HG03135 (cell line): ENCODE measurements around the gene ZFP3.
A peak's percentile ranks its signal among the peaks of the same experiment; 100 is the strongest.
"Not testable (repeated sequence)": the region's sequence is repeated elsewhere in the genome, so short reads cannot be mapped to it uniquely, and the experiment has no call there.

ENCODE experiments used
- ATAC-seq: cut with Tn5 transposase; IDR thresholded peaks from one replicate; pipeline ENCODE4 v1.9.1; 2021; ENCODE audit warnings: mild to moderate bottlenecking, moderate library complexity; ENCODE audit not compliant: unreplicated experiment

Gene ZFP3

DNA sequence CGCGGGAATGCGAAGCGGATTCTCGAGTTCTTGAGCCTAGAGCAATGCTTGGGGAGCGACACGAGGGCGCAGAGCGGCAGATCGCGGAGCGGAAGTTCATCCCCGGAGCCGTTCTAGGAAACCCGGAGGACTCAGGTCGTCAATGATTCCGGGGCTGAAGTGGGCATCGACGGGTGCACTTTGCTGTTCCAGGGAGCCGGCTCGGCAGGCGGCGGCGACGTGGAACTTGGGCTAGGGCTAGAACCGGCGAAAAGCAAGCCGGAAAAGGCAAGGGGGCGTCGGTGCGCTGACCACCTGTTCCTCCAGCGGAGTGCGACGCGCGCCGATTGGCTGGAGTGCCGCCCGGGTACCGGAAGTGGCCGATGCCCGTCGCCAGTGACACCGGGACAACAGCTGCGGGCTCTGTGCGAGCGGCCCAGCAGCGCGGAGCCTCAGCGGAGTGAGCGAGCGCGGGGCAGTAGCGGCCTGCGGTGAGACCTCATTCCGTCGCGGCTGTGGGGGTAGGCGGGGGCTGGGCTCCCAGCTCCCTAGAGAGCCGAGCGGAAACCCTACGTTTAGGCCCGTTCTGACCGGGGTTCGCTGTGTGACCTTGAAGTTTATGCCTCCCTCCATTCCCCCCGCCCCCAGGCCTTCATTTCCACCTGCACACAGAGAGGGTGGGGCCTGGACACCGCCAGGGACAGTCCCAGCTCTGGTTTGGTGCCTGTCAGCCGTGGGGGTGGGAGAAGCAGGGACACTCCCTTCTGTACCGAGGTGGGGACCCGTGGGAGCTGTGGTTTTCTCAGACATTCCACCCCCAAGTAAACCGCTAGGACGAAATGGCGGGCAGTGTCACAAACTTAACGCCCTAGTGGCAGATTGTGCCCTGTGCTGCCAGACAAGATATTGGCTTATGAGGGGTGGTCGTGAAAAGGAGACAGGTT is at the start of gene ZFP3:
Gene ZFP3, plus strand, starts transcription at position 362 of the 923 bp plus-strand sequence. CDS start 13,038 bp downstream, outside the sequence.
- peak; percentile 85 for ATAC-seq

DNA sequence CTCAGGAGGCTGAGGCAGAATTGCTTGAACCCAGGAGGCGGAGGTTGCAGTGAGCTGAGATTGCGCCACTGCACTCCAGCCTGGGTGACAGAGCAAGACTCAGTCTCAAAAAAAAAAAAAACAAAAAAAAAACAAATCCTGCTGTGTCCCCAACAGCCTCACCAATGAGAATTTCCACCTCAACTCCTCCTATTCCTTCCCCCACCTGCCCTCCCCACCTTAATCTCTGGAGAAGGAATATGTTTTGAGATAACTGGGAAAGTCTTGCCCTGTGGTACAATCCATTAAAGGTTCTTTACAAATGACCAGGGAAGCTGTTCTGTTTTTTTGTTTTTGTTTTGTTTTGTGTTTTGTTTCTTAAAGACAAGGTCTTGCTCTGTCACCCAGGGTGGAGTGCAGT is 48.1 kb upstream of the ZFP3 start:
- not testable (repeated sequence) for ATAC-seq

DNA sequence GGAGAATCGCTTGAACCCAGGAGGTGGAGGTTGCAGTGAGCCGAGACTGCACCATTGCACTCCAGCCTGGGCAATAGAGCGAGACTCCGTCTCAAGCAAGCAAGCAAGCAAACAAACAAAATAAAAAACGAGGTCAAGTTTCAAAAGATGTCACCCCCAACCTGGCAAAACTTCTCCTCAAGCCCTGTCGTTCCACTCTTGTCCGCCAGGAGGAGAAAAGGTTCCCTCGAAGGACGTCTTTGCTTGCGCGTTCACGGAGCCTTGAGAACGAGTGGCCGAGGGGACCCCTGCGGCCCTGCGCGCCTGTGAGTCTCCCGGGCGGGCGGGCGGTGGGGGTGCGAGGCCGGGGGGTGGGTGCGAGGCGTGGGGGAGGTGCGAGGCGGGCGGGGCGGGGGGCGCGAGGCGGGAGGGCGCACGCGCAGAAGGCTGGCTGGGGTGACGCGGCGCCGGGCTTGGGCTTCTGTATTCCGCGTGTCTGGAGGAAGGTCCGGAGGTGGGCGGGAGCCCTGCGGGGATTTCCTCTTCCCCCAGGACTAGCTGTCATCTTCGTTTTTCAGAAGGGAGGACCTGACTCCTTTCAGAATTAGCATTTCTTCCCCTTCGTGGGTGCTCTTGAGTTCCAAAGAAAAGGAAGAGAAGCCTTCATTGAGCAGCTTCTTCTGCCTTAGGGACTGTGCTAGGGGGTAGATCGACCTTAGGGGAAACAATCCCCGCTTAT is 46.7 kb upstream of the ZFP3 start:
- peak; percentile 70 for ATAC-seq

DNA sequence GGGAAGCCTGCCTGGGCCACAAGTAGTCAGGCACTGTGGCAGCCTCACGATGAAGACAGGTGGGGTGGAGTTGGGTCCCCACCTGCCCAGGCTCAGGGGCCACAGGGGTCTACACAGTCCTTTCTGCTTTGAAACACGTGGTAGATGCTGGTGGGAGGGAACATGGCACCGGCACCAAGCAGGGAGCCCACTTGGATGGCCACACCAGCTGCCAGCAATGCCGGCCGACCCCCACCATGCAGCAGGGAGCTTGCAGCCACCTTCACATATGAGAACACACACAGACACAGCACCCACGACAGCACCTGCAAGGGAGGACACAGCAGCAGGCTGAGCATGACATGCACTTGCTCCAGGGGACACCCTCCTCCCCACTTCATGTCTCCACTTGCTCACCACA is 45.4 kb upstream of the ZFP3 start:
- no peak for ATAC-seq

DNA sequence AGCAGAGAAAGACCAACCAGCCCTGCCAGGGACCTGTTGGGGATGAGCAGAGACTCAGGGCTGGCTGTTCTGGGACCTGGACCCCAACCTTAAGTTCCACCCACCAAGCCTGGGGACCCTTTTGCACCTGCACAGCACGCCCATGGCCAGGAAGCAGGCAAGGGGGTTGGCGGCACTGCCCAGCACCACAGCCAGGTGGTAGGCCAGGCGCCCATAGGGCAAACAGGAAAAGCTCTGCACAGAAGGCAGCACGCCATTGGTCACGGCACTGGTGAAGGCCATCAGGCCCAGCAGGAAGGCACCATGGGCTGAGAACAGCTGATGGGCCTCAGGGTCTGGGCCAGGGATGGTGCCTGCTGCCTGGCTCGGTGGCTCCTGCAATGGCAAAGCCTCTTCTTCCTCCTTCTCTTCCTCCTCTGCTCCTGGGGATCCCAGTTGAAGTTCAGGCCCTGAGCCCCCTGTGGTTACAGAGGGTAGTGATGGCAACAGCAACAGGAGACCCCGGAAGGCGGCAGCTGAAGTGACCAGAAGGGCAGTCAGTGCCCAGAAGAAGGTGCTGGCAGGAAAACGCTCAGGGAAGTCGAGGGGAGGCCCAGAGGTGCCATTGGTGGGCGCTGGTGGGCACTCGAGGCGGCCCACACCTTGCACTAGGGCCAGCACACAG is 44.8 kb upstream of the ZFP3 start:
- ATAC-seq = no peak

DNA sequence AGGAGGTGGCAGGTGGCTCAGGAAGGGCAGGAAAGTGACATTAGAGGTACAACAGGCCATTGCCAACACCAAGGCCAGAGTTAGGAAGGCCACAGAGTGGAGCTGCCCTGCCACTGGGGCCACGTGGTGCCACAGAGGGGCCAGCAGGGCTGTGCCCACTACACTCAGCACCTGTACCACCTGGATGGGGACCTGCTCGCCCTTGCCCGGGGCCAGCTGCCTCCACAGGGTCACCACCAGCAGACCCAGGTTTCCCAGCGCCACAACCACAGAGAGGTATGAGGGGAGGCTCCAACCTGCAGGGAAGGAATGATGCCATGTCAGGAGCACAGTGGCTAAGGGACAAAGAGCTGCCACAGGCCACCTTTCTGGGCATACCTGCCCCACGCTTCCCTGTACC is 44.2 kb upstream of the ZFP3 start:
- ATAC-seq = no peak

DNA sequence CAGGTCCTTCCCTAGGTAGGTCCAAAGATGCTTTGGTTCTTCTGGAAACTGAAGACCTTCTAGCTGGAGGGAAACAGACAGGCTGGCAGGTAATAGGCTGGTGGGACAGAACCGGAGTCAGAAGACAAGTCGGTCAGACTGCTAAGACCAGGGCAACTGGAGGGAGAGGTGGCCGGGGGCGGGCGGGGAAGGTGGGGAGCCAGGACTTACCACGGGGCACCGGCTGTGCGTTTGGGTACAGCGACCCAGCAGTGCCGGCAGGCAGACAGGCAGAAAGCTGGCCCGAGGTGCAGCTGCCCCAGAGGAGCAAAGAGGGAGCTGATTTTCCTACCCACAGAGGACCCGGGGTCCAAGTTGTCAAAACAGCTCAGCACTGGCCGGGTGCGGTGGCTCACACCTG is 43.6 kb upstream of the ZFP3 start:
- ATAC-seq = no peak

DNA sequence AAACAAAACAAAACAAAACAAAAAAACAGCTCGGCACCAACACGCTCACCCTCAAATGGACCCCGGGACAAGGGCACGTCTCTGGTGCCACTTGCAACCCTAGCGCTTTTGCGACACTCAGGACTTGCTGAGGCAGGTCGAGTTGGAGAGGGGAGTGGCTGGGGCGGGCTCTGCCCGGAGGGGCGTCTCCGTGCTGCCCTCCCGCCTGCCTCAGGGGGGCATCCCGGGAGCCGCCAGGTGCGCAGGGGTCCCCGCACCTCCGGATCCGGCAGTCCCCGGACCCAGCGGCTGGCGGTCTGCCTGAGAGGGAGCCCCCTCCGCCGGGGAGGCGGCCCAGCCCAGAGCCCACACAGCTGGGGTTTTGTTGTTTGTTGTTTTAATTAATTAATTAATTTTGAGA is 43.0 kb upstream of the ZFP3 start, which contains the start of gene SLC52A1:
Gene SLC52A1, minus strand, starts transcription at position 112 of the 400 bp plus-strand sequence. CDS start 820 bp downstream, outside the sequence.
- ATAC-seq = no peak

DNA sequence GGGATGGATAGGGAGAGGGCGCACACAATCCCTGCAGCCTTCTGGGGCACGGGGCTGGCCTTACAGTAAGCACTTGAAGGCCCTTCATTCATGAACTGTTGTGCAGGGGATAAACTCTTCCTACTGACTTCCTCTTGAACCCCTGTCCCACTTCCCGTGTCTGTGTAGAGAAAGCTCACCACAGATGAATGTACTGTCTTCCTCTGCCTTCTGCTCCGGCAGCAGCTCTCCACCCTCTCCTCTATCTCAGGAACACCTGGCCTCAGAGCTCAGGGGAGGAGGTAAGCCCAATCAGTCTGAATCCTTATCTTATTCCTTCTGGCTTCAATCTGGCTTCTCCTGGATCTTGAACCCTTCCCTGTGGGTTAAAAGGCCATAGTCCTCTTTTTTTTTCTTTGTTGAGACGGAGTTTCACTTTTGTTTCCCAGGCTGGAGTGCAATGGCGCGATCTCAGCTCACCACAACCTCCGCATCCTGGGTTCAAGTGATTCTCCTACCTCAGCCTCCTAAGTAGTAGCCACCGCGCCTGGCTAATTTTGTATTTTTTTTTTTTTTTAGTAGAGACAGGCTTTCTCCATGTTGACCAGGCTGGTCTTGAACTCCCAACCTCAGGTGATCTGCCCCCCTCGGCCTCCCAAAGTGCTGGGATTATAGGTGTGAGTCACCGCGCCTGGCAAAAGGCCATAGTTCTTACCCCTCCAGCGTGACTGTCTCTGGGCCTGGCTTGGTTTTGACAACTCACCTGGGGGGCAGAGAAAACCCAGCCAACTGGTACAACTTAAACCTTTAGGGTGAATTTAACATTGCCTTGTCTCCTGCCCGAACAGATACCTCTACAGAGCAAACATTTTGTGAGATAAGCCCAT is 35.9 kb upstream of the ZFP3 start:
- ATAC-seq = no peak

DNA sequence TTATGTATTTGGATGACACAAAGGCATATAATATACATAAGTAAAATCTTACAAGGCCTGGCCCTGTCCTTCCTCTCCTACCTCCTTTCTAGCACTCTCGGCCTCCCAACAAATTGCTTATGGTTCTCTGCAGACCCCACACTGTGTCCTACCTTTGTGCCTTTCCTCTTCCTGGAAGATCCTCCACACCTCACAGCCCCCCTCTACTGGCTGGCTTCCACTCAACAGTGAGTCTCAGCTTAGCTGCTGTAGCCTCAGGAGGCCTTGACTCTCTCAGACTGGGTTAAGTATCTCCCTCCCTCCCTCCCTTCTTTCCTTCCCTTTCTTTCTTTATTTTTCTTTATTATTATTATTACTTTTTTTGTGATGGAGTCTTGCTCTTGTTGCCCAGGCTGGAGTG is 34.7 kb upstream of the ZFP3 start:
- ATAC-seq = no peak

DNA sequence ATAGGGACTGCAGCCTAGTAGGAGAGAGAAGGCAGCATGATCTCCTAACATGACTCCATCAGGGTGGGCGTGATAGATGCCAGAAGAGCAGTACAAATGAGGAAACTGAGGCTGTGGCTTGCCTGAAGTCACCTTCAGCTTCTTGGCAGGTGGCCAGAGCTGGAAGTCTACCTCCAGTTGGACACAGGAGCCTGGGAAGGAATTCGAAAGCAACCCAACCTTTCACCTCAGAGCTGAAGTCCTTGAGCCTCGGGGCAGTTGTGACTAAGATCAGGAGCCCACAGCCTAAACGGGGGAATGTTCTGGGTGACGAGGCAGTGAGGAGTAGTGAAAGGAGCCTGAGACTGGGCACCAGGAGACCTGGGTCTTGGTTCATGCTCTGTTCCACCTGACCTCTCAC is 33.6 kb upstream of the ZFP3 start:
- no peak for ATAC-seq

DNA sequence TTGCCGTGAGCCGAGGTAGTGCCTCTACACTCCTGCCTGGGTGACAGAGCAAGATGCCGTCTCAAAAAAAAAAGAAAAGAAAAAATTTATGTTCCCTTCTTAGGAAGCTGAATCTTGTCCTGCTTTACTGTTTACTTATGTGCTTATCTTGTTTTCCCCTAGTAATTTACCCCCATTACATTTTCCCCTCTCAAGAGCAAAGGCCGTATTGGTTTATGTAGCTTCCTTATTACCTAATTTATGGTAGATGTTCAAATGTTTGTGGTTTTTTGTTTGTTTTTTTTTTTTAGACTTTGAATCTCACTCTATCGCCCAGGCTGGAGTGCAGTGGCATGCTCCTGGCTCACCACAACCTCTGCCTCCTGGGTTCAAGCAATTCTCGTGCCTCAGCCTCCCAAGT is 32.8 kb upstream of the ZFP3 start:
- ATAC-seq = no peak

DNA sequence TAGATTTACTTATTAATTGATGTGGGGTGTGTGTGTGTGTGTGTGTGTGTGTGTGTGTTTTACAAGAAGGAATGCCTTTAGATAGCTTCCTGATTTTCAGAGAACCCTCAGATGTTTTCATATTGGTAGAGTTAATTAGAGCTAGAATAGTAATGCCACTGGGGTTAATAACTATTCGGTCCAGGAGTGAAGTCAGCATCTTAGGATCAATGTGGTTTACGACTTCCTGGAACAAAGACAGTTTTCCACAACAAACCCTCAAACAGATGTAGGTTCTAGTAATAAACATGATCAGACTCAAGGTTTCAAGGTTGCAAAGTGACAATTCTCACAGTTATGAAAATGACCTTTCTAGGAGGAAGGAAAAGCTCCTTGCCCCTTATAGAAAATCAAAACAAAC is 30.8 kb upstream of the ZFP3 start:
- ATAC-seq = no peak

DNA sequence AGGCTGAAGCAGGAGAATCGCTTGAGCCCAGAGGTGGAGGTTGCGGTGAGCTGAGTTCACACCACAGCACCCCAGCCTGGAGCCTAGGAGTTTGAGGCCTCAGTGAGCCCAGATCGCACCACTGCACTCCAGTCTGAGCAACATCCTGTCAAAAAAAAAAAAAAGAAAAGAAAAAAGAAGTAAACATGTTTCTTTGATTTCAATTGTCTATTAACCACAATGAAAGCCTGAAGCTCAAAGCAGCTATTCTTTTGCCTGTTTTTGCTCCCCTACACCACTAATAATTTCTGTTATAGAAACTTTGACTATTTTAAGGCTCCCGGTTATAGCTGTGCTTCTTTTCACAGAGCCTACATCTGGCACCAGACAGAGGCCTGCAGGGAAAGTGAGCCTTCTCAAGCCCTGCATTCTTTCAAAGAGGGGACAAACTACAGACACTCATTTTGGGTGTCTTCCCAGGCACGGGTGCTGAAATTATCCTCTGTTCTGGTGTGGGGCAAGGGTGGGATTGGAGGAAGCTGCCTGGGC is 28.9 kb upstream of the ZFP3 start:
- no peak for ATAC-seq

DNA sequence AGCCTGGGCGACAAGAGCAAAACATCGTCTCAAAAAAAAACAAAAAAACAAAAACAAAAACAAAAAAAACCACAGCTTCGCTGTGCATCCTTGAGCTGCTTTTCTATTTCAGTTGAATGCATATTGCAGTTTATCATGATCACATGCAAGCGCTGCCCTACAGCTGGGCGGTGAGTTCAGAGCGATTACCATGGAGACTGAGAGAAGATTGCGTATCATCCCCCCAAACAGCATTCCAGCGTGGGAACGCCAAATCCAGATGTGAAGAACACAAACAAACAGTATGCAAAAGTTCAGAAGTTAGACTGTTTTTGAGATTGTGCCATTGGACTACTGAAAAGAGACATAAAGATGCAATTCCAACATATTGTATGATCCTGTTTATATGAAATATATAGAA is 28.0 kb upstream of the ZFP3 start:
- no peak for ATAC-seq

DNA sequence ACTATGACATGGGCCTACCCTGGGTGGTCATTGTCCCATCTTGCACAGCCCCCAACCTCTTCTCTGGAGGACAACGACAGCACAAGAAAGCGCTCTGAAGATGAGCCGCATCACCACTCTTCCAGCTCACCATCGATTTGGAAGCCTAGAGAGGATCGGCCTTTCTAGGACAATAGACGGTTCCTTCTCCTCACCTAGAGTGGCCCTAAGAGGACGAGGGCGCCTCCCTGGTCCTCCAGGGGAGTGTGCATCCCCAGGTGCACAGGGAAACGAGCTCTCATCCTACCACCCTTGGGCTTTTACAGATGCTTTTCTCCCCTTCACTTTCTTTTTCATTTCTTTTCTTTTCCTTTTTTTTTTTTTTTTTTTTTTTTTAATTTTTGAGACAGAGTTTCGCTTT is 22.7 kb upstream of the ZFP3 start:
- no peak for ATAC-seq

DNA sequence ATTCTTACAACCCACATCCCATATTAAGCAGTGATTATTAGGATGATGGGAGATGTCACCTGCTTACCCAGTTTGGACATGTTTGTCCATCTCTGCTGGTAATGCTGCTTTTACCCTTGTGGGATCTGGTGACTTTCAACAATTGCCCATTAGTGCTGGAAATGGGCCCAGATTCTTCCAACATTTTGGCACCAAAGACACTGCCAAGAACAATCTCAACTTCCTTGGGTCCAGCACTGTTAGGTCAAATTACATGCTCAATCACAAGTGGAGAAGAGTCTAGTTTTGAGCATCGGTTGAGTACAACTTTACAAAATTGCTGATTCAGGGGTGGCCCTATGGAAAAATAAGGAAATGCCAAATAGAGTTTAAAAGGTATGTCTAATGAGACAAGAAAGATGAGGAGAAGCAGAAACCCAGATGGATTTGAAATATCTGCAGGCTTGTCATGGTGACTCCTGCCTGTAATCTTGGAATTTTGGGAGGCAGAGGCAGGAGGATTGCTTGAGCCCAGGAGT is 13.0 kb upstream of the ZFP3 start:
- no peak for ATAC-seq

DNA sequence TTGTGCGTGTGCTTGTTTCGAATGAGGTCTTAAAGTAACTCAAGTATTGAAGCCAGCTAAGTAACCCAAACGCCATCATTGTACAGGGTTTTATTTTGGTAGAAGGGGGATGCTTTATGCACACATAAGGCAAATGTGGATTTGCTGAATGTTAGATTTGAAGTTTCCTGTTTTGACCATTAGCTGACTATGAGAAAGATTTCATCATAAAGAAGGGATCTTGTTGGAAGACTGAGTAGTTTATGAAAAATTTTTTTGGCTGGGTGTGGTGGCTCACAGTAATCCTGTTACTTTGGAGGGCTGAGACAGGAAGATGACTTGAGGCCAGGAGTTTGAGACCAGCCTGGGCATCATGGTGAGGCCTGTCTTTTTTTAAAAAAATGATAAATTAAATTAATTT is 10.0 kb upstream of the ZFP3 start:
- ATAC-seq = no peak

DNA sequence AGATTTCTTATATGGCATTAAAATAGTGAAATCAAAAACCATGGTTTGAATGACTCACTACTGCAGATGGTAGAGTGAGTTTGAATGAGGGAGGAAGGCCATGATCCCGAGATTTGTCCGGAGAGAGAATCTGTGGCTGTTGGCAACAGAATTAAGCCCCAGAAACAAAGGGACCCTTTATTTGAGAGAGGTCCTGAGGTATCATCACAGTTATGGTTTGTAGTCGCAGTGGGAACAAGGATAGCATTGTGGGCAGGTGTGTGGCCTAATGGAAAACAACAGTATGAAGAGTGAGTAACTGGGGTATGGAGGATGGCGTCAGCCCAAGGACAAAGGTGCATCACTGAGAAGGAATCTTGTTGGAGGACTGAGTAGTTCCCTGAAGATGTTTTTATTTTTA is 8.5 kb upstream of the ZFP3 start:
- no peak for ATAC-seq

DNA sequence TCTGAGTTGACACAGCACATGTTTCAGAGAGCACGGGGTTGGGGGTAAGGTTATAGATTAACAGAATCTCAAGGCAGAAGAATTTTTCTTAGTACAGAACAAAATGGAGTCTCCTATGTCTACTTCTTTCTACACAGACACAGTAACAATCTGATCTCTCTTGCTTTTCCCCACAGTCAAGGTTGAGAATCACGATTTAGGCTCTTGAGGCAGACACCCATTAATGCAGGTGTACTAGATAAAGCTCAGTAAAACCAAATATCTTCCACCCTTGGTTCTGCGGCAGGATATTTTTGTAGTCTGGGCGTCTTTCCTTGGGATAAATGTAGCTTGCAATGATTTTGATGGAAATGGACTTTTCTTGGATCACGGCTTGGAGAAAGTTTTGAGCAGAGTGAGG is 2.8 kb upstream of the ZFP3 start:
- ATAC-seq = not testable (repeated sequence)
